HK-2 (cell line): Measurements from ENCODE around the gene ADCY5.
A peak's percentile ranks its signal among the peaks of the same experiment; 100 is the strongest.
"Not testable (repeated sequence)": the region's sequence is repeated elsewhere in the genome, so short reads cannot be mapped to it uniquely, and the experiment has no call there.

Experiments
- DNase-seq: peaks from one replicate; pipeline ENCODE4 v3.0.0-alpha.2; 2018; ENCODE audit not compliant: unreplicated experiment

Gene ADCY5

GRCh38 chr3:123448536-123449101 lies at the start of gene ADCY5:
ADCY5 (minus strand) TSS chr3:123449090; CDS start chr3:123448545, 545 bp downstream.
- peak; percentile 21 for DNase-seq

GRCh38 chr3:123493912-123494311 lies 45.0 kb upstream of the ADCY5 start:
- DNase-seq, result no peak

DNA sequence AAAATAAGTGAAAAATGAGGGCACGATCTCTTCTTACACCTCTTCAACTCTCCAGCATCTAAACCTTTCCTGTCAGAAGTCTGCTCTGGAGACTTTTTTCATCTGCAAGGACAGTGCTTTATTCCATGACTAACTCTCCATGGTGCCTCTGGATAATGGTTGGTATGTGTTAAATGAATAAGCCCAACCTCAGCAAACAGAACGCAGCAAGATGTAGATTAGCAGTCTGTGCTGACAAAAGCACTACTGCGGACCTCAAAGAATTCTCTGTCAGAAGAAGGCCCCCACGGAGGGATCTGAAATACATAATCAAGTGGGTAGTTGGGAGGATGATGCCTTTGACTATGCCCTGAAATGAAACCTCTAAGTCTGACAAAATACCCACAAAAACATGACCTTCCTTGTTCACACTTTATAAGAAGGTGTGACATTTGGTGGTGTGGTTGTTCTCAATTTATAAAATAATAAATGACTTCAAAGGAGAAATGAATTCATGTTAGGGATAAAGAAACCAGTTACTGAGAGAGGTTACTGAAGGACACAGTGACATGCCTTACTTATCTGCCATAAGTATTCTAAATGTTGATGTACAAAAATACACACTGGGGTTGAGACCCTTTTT lies 43.2 kb upstream of the ADCY5 start:
- DNase-seq, result no peak

DNA sequence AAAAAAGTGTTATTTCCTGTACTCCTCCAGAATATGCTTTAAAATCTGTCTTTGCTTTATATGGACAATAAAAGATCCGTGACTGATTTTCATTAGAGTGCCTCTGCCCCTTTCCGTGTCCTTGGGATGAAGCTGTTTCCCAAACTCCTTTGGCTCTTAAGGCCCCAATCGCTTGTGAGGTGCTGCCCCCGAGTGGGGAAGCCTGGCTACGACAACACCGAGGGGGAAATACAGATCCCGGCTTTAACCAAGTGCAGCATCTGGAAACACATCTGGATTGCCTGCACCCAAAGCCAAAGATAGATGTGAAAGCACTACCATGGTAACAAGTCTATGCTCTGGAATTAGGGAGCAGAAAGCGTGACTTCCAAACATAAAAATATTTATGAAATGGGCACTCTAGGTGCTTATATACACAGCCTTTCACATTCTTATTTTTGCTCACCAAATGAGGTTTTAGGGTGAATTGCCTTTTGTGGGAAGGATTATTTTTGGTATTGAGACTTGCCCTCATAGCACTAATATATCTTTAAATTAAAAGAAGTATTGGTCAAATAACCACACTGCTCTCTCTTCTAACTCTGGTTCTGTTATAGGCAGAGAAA lies 40.6 kb upstream of the ADCY5 start:
- peak; percentile 50 for DNase-seq

GRCh38 chr3:123488645-123489347 lies 39.9 kb upstream of the ADCY5 start:
- no peak for DNase-seq

GRCh38 chr3:123487063-123487462 lies 38.2 kb upstream of the ADCY5 start:
- not testable (repeated sequence) for DNase-seq

- DNase-seq, result no peak
Observed at GRCh38 chr3:123486460-123486859, 37.6 kb upstream of the ADCY5 start.

GRCh38 chr3:123485551-123485950 lies 36.7 kb upstream of the ADCY5 start:
- DNase-seq, result no peak

DNA sequence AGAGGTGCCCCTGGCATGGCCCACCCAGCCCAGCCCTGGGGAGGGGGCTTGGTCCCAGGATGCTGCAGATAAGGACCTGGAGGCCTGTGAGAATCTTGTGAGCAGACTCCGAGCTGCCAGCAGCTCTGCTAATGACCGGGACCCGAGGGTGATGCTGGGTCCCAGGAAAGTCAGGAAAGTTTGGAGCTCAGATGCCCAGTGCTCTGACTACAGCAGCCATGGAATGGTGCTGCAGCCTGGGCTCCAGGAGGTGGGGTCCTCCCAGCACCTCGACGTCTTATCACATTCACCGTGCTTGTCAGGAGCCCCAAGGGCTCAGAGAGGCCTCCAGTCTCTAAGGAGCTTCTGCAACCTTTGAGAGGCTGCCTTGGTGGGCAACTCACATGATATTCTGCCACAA lies 34.3 kb upstream of the ADCY5 start:
- no peak for DNase-seq

DNA sequence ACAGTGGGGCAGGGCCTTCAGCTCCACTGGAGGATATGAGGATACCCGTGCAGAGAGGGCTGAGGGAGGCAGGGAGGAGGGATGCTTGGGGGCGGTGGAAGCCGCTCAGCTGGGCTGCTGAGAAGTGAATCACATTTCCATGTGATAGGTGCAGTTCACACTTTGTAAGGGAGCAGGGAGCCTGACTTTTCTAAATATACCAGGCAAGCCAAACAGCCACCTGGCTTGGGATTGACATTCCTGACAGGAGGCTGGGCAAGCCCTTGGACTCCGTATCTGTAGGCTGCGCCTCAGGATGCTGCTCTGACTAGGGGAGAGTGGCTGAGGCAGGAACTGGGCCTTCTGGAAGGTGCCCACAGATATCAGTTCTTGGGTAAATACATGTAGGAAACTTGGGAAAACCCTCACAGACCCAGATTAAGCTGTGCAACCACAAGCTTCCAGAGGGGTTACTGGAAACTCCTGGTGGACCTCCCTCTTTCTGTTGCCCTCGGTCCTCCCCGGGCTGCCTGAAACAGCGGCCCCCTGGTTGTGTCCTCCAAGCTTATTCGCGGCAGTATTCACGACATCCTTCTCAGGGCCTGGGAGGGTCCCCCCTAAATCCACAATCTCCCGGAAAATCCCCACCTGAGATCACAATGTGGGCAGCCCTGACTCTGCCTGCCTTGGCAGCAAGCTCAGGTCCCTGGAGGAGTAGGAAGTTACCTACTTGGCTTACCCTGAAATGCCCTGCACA lies 33.0 kb upstream of the ADCY5 start:
- no peak for DNase-seq

DNA sequence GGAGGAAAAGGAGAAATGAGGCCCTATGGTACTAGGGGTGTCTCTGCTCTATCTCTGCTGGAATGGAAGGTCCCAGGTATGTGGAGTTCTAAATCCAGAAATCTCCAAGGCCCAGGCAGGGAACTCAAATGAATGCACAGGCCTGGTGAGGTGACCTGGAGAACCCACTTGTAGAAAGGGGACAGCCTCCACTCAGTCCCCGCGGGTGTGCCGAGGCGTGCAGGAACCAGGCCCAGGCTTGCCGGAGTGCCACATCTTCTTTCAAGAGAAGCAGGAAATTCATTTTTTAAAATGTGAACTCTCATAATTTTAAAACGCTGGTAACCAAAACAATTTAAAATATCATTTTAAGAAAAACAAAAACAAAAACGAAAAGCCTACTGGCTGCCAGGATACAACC lies 32.2 kb upstream of the ADCY5 start:
- DNase-seq, result no peak

DNA sequence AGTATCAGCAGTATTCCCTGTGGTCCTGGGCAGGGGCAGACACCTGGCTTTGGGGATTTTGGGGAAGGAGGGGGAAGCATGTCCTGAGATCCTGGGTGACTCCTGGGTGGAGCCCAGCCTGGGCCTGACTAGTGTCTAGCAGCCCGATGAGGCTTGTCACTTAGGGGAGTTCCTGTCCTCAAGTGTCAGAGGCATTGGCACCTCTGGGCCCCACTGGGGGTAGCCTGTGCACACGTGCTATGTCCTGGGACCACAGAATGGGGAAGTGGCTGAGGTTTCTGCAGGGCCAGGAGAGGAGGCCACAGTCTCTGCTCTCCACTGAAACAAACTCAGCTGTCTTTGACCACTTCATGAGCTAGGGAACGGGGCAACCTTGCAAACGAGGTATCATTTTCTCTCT lies 31.5 kb upstream of the ADCY5 start:
- DNase-seq, result no peak

- no peak for DNase-seq
Observed at GRCh38 chr3:123479891-123480290, 31.0 kb upstream of the ADCY5 start.

- DNase-seq, result no peak
Observed at GRCh38 chr3:123478314-123478713, 29.4 kb upstream of the ADCY5 start.

- no peak for DNase-seq
Observed at GRCh38 chr3:123476967-123477750, 28.3 kb upstream of the ADCY5 start.

GRCh38 chr3:123475786-123476185 lies 26.9 kb upstream of the ADCY5 start:
- no peak for DNase-seq

DNA sequence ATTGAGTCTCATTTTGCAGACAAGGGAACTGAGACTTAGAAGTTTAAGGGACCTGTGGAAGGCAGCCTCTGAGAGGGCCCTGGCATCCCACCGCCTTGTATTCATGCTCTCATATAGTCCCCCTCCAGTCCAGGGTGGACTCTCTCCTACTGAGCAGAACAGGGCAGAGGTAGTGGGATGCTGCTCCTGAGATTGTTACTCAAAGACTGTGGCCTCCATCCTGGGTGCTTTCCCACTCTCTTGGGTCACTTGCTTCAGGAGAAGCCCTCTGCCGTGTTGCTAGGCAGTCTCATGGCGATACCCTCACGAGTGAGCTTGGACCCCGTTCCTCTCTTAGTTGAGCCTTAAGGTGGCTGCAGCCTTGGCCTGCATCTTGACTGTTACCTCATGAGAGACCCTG lies 22.2 kb upstream of the ADCY5 start:
- no peak for DNase-seq

GRCh38 chr3:123469323-123469995 lies 20.6 kb upstream of the ADCY5 start:
- DNase-seq, result no peak

- no peak for DNase-seq
Observed at GRCh38 chr3:123467046-123467445, 18.2 kb upstream of the ADCY5 start.

DNA sequence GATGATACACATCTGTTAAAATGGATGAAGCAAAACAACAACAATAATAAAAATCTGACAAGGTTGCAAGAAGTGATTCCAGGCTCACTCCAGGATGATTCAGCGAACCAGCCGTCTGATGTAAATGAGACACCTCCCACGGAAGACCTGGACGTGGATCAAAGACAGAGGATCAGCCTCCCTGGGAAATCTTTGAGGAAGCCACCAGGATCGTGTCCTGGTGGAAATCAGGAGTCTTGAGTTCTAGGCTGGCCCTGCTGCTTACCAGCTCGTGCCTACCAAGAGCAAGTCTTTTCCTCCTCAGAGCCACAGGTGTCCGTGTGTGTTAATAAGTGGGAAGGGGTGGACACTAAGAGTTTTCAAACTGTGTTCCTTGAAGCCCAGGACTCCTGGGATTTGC lies 15.3 kb upstream of the ADCY5 start:
- no peak for DNase-seq

GRCh38 chr3:123459862-123460261 lies 11.0 kb upstream of the ADCY5 start:
- DNase-seq, result no peak
